SKM-1 (cell line): Measurements from ENCODE around the gene NTF4.
"Not testable (repeated sequence)": the region's sequence is repeated elsewhere in the genome, so short reads cannot be mapped to it uniquely, and the experiment has no call there.

ENCODE experiments used
- DNase-seq: peaks from one replicate; lab custom pipeline; 2025; ENCODE audit not compliant: unreplicated experiment; lab: John Stamatoyannopoulos, UW

The NTF4 gene

GRCh38 chr19:49024233-49024632 is 40.4 kb downstream of the NTF4 start, which contains the start of gene CGB3:
Gene CGB3 (minus strand): TSS chr19:49024333. CDS start chr19:49023971, 362 bp downstream.
- not testable (repeated sequence) for DNase-seq

DNA sequence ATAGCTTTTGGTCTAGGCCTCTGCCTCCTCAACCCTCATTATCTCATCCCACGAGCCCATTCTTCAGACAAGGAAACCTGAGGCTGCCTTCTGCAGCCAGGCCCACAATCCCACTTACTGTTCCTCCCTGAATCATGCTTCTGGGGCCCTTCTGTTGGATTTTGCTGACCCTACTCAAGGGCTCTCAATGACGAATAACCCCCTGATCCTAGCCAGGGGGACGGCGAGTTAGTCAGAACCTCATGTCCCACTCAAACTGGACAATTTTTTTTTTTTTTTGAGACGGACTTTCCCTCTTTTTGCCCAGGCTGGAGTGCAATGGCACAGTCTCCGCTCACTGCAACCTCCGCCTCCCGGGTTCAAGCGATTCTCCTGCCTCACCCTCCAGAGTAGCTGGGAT is 42.5 kb downstream of the NTF4 start:
- DNase-seq, result no peak

DNA sequence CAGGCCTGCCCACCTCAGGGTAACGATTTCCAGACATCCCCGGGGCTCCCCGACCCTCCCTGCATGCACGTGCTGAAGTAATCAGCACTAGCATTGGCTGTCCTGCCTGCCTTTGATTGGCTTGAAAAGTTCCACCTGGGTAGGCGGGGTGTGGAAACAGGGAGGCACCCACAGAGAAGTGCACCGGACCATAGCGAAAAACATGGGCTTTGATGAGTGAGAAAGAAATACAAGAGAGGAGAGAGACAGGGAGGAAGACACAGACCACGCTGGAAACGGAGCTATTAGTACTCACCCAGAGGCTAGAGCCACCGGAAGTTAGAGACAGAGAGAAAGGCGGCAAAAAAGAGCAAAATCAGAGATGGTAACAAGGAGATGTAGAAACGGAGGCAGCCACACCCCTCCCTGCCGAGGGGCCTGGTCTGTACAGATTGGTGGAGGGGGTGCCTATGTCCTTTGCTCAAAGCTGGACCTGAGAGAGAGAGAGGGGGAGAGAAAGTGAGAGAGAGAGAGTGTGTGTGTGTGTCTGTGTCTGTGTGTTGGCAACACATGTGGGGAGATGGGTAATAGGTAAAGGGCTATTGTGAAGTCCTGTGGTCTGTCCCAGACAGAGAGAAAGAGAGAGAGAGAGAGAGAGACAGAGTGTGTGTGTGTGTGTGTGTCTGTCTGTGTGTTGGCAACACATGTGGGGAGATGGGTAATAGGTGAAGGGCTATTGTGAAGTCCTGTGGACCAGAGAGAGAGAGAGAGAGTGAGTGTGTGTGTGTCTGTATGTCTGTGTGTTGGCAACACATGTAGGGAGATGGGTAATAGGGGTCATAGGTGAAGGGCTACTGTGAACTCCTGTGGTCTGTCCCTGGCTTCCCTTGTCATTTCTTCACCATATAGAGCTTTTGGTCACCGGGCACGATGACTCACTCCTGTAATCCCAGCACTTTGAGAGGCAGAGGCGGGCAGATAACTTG is 43.4 kb downstream of the NTF4 start:
- no peak for DNase-seq

GRCh38 chr19:49020342-49020741 is 44.3 kb downstream of the NTF4 start:
- DNase-seq, result no peak

GRCh38 chr19:49019242-49019932 is 45.2 kb downstream of the NTF4 start:
- DNase-seq, result no peak

- not testable (repeated sequence) for DNase-seq
Measured at GRCh38 chr19:49018388-49019241, 46.0 kb downstream of the NTF4 start.

- no peak for DNase-seq
Measured at GRCh38 chr19:49017666-49018351, 46.8 kb downstream of the NTF4 start.

- no peak for DNase-seq
Measured at GRCh38 chr19:49017041-49017665, 47.5 kb downstream of the NTF4 start, which contains the start of gene LHB. Gene LHB (minus strand): TSS chr19:49017091. CDS start chr19:49017081, 10 bp downstream.

- no peak for DNase-seq
Measured at GRCh38 chr19:49016067-49016839, 48.4 kb downstream of the NTF4 start.

DNA sequence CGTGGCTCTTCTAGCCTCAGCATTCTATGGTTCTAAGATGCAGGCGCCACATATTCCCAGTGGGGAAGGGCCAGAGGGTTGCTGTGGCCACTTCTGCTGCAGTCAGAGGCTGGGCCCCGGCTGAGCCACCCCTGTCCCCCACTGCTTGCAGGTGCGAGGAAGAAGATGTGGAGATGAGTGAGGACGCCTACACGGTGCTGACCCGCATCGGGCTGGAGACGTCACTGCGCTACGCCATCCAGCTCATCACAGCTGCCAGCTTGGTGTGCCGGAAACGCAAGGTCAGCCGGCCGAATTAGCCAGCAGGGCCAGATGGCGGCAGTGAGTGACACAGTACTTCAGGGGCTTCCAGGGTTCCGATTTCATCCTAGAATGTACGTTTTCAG is 49.8 kb downstream of the NTF4 start:
- no peak for DNase-seq

GRCh38 chr19:49014123-49014869 is 50.3 kb downstream of the NTF4 start:
- no peak for DNase-seq

DNA sequence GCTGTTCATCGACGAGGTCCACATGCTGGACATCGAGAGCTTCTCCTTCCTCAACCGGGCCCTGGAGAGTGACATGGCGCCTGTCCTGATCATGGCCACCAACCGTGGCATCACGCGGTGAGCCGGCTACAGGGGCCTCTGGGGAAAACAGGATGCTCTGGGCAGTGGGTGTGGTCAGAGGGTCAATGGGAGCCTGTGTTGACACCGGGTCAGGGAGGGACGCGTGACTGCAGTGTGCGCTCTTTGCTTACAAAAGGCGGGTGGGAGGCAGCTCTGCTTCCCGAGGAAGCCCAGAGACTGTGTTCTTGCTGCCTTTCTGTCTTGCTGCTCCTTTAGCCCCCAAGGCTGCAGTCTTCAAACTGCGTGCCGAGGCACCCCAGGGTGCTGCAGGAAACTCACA is 53.4 kb downstream of the NTF4 start:
- no peak for DNase-seq
